Cardiac muscle cell (in vitro differentiated cells and primary cell): ENCODE results near the gene ACKR4. TPM values are rescaled to one million over a fixed set of nuclear protein-coding genes. Genes with fewer than 3 reads are reported as not detected.
"Not testable (repeated sequence)": the region's sequence is repeated elsewhere in the genome, so short reads cannot be mapped to it uniquely, and the experiment has no call there.

Source experiments
- DNase-seq, 2 donors: peaks; one replicate each; pipeline versions ENCODE4 v3.0.0 to v3.0.0-alpha.2; 2010 to 2017; ENCODE audit warnings: low read depth in 1 of 2, low spot score in 1 of 2
- H3K27ac ChIP-seq: fragments of 200-600 bp; sonication (generic); 2 replicates; pipeline ENCODE4 v1.5.1; 2016
- H3K27me3 ChIP-seq: fragments of 200-600 bp; sonication (generic); 2 replicates; pipeline ENCODE4 v1.6.0; 2016; ENCODE audit warnings: control low read depth
- H3K36me3 ChIP-seq: fragments of 200-600 bp; sonication (generic); 2 replicates; pipeline ENCODE4 v1.5.1; 2016; ENCODE audit warnings: control low read depth
- H3K4me1 ChIP-seq: fragments of 200-600 bp; sonication (generic); 2 replicates; pipeline ENCODE4 v1.8.1; 2017; ENCODE audit warnings: low read depth, mild to moderate bottlenecking, mixed run types
- H3K4me3 ChIP-seq: fragments of 200-600 bp; sonication (generic); 2 replicates; pipeline ENCODE4 v1.5.1; 2016; ENCODE audit warnings: mild to moderate bottlenecking
- H3K9me3 ChIP-seq: fragments of 200-600 bp; sonication (generic); 2 replicates; pipeline ENCODE4 v1.5.1; 2017; ENCODE audit warnings: low read depth, mild to moderate bottlenecking, control low read depth
- polyA plus RNA-seq: library from polyadenylated mRNA; unstranded; fragments of >200 nt; fragmentation: Nextera tagmentation; extraction: Ambion mirVana; gene quantifications from 2 replicates; pipeline ENCODE4 v1.2.1, GENCODE V29; 2016
- total RNA-seq: library from RNA; depleted of rRNA; stranded (reverse); fragments of >200 nt; gene quantifications from 2 replicates; pipeline ENCODE4 v1.2.3, GENCODE V29; 2016
- TF ChIP-seq, protein P1 (sequence below): IDR thresholded peaks from 2 replicates; pipeline ENCODE4 v1.5.1; 2012; ENCODE audit warnings: low read depth, mild to moderate bottlenecking, low read length

The ACKR4 gene
- total and polyA plus RNA-seq, 2 experiments from 2014 or later: not detected

DNA sequence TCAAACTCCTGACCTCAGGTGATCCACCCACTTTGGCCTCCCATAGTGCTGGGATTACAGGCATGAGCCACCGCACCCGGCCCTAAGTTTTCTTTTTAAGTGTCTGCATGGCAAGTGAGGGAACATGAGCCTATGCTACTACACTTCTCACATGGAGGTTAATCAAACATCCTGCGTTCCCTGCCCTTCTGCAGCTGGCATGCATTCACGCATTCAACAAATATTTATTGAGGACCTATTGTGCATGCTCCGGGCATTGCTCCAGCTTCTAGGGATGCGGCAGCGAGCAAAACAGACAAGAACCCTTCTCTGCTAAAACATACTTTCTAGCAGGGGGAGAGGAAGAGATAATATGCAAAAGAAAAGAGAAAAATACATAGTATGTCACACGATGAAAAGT, 42.6 kb upstream of the ACKR4 start:
- no peak overlapping the region for H3K4me3 ChIP-seq
- peak in 1 of 2 donors; percentile 39 for DNase-seq
- peaks cover 7% of the 10 kb centered on the region for H3K36me3 ChIP-seq
- TF ChIP-seq, protein P1, sequence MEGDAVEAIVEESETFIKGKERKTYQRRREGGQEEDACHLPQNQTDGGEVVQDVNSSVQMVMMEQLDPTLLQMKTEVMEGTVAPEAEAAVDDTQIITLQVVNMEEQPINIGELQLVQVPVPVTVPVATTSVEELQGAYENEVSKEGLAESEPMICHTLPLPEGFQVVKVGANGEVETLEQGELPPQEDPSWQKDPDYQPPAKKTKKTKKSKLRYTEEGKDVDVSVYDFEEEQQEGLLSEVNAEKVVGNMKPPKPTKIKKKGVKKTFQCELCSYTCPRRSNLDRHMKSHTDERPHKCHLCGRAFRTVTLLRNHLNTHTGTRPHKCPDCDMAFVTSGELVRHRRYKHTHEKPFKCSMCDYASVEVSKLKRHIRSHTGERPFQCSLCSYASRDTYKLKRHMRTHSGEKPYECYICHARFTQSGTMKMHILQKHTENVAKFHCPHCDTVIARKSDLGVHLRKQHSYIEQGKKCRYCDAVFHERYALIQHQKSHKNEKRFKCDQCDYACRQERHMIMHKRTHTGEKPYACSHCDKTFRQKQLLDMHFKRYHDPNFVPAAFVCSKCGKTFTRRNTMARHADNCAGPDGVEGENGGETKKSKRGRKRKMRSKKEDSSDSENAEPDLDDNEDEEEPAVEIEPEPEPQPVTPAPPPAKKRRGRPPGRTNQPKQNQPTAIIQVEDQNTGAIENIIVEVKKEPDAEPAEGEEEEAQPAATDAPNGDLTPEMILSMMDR: no peak
- H3K27ac ChIP-seq: no peak overlapping the region
- H3K9me3 ChIP-seq: no peaks in the 10 kb centered on the region
- no peaks in the 10 kb centered on the region for H3K27me3 ChIP-seq
- no peaks in the 10 kb centered on the region for H3K4me1 ChIP-seq

DNA sequence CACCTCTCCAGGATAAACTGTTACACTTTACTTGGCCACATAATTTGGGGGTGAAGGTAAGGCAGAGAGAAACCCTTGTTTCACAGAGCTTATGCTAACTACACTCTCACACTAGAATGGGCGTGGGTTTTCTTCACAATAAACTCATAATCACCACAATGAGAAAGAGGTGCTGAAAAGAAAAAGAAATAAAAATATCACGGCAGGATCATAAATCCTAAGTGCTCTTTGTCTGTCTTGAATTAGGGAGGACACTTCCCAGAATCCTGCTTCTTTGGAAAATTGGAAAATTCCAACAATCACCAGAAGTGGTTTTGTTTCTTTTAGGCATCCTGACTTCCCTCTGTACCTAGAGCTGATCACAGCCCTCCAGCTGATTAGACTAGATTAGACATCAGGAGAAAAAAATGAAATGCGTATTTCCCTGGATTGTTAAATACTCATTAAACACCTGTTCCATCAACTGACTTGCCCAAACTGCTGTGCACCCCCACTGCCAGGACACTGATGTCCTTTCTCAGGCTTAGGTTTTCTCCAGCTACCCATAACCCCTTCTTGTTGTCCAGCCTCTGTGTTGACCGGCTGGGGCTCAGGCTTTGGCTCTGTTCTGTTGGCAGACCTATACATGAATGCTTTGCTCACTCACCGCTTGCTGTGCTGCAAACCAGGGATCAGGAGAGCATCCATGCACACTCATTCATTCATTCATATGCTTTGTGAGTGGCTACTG, 41.6 kb upstream of the ACKR4 start:
- H3K9me3 ChIP-seq: no peaks in the 10 kb centered on the region
- no peak for DNase-seq
- TF ChIP-seq, protein P1: no peak
- no peaks in the 10 kb centered on the region for H3K27me3 ChIP-seq
- peaks cover 7% of the 10 kb centered on the region for H3K36me3 ChIP-seq
- no peak overlapping the region for H3K4me3 ChIP-seq
- no peak overlapping the region for H3K27ac ChIP-seq
- H3K4me1 ChIP-seq: no peaks in the 10 kb centered on the region

DNA sequence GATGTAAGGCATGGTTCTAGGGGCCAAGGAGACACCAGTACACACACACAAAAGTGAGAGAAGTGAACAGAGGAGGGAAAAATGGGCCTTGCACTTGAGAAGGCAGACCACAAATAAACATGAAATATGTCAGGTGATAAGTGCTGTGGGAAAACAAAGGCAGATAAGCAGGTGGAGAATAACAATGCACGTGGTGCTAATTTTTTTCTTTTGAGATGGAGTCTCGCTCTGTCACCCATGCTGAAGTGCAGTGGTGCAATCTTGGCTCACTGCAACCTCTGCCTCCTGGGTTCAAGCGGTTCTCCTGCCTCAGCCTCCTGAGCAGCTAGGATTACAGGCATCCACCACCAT, 41.1 kb upstream of the ACKR4 start:
- DNase-seq: not testable (repeated sequence)

DNA sequence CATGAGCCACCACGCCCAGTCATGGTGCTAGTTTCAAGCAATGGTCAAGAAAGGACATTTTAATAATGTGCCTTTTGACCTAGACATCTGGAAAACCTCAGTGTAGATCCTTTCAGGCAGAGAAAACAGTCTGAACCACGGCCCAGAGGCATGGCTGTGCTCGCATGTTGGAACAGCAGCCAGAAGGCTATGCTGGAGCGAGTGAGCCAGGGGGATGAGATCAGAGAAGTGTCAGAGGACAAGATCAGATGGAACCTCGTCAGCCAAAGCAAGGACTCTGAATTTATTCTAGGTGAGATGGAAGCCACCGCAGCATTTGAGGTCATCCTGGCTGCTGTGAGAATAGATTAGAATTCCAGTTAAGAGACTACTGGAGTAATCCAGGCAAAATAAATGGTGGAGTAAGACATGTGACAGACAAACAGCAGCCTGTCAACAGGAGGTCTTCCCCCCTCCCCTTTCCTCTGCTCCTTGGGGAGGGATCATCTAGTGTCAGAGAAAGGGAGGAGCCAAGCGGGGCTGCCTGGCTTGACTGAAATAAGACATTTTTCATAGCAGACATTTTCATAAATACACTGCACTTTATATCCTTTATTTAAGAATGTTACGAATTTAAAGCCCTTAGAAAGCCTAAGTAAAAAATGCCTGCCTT, 40.4 kb upstream of the ACKR4 start:
- Histone ChIP-seq H3K4me3 (no peak overlapping the region), H3K27ac (no peak overlapping the region), H3K4me1 (no peaks in the 10 kb centered on the region), H3K36me3 (peaks cover 11% of the 10 kb centered on the region), H3K27me3 (no peaks in the 10 kb centered on the region), H3K9me3 (no peaks in the 10 kb centered on the region)
- TF ChIP-seq, protein P1: no peak
- no peak for DNase-seq

More for the DNA sequence above, 41.1 kb upstream of the ACKR4 start:
- H3K9me3 ChIP-seq, H3K27ac ChIP-seq, H3K36me3 ChIP-seq, H3K27me3 ChIP-seq, H3K4me3 ChIP-seq, H3K4me1 ChIP-seq: not testable (repeated sequence)

DNA sequence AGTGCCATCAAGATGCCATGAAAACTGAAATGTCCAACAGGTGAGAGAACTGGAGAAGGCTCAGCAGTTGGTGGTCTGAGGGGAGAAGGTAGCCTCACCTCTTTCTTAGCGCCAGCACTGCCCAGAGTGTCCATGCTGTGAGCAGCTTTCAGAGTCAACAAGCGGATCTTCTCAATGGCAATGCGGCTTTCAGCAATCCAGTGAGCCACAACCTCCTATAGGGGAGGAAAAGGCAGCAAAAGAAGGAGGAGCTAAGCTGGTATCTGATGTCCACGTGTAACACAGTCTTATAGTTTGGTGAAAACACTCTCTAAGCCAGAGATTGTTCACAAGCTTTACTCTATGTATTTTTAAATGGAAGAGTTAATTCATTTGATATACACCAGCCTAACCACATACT, 36.1 kb upstream of the ACKR4 start:
- DNase-seq: no peak
- no peaks in the 10 kb centered on the region for H3K27me3 ChIP-seq
- TF ChIP-seq, protein P1: no peak

DNA sequence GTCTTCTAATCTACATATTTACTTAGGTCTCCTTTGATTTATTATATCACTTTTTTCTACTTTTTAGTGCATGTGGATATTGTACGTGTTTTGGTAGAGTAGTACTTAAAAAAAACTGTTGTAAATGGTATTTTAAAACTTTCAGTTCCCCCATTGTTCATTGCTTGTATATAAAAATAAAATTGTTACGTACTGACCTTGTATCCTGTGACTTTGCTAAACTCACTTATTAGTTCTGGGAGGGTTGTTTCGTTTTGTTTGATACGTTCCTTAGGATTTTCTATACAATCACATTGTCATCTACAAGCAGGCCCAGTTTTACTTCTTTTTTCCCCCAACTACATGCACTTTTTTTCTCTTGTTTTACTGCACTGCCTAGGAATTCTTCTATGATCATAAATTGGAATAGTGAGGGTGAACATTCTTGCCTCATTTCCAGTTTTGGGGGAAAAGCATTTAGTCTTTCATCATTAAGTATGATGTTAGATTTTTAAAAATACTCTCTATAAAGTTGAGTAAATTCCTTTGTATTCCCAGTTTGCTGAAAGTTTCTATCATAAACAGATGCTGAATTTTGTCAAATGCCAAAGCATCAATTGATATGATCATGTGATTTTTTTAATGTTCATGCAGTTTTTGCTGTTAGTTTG, 33.5 kb upstream of the ACKR4 start:
- peaks cover 4% of the 10 kb centered on the region for H3K4me1 ChIP-seq
- no peak for DNase-seq
- peaks cover 10% of the 10 kb centered on the region for H3K36me3 ChIP-seq
- no peaks in the 10 kb centered on the region for H3K27me3 ChIP-seq
- TF ChIP-seq, protein P1: no peak
- H3K4me3 ChIP-seq: no peak overlapping the region
- no peaks in the 10 kb centered on the region for H3K9me3 ChIP-seq
- no peak overlapping the region for H3K27ac ChIP-seq

More for the DNA sequence above, 36.1 kb upstream of the ACKR4 start:
- Histone ChIP-seq H3K27ac (no peak overlapping the region), H3K4me1 (no peaks in the 10 kb centered on the region), H3K4me3 (no peak overlapping the region), H3K9me3 (no peaks in the 10 kb centered on the region), H3K36me3 (peaks cover 11% of the 10 kb centered on the region)
